ENCODE measurements around the gene PCED1A.
A peak's percentile ranks its signal among the peaks of the same experiment; 100 is the strongest.

Gene PCED1A

GRCh38 chr20:2847802-2848201, 7.3 kb upstream of the PCED1A start:
- DNase-seq (ENCODE audit: low read depth), result no peak
- H3K4me3 ChIP-seq (replicated peaks; ENCODE audit: low read depth, low read length), result no peak overlapping the region
- TF ChIP-seq CTCF (IDR thresholded peaks at IDR 0.05; ENCODE audit: low read length, missing control alignments), result no peak

GRCh38 chr20:2846698-2847097, 6.2 kb upstream of the PCED1A start:
- TF ChIP-seq CTCF (IDR thresholded peaks at IDR 0.05; ENCODE audit: low read length, missing control alignments), result no peak
- DNase-seq (ENCODE audit: low read depth), result no peak
- H3K4me3 ChIP-seq (replicated peaks; ENCODE audit: low read depth, low read length), result no peak overlapping the region

- no peak overlapping the region for H3K4me3 ChIP-seq (replicated peaks; ENCODE audit: low read depth, low read length)
- DNase-seq (ENCODE audit: low read depth), result no peak
- TF ChIP-seq CTCF (IDR thresholded peaks at IDR 0.05; ENCODE audit: low read length, missing control alignments), result no peak
These were observed 5.2 kb upstream of the PCED1A start for GRCh38 chr20:2845607-2846006.

- H3K4me3 ChIP-seq (replicated peaks; ENCODE audit: low read depth, low read length), result peak overlapping the region; percentile 87
- DNase-seq (ENCODE audit: low read depth), result peak; percentile 67
- TF ChIP-seq CTCF (IDR thresholded peaks at IDR 0.05; ENCODE audit: low read length, missing control alignments), result no peak
These were observed 594 bp upstream of the PCED1A start for GRCh38 chr20:2840967-2841531.

- TF ChIP-seq CTCF (IDR thresholded peaks at IDR 0.05; ENCODE audit: low read length, missing control alignments), result no peak
- DNase-seq (ENCODE audit: low read depth), result no peak
- peak overlapping the region; percentile 87 for H3K4me3 ChIP-seq (replicated peaks; ENCODE audit: low read depth, low read length)
These were observed 720 bp downstream of the PCED1A start for GRCh38 chr20:2839732-2840137.

GRCh38 chr20:2838847-2839671, 1.4 kb downstream of the PCED1A start:
- DNase-seq (ENCODE audit: low read depth), result no peak
- no peak for TF ChIP-seq CTCF (IDR thresholded peaks at IDR 0.05; ENCODE audit: low read length, missing control alignments)
- no peak overlapping the region for H3K4me3 ChIP-seq (replicated peaks; ENCODE audit: low read depth, low read length)

Data from fibroblast of pulmonary artery (primary cell).